ENCODE results near the gene SLC38A4. TPM values are rescaled to one million over a fixed set of nuclear protein-coding genes. Genes with fewer than 3 reads are reported as not detected.
A peak's percentile ranks its signal among the peaks of the same experiment; 100 is the strongest.

SLC38A4 gene
- polyA plus RNA-seq, 1 of the 3 experiments (the other 2 are of a cell fraction): 66.7 TPM

GRCh38 chr12:46787496-46788055 is 38.2 kb downstream of the SLC38A4 start:
- WGBS (ENCODE audit: low lambda C conversion rate): 37% methylated on average over 5 of the region's 5 CpGs
- H3K9me2 ChIP-seq: no peaks in the 10 kb centered on the region
- TF ChIP-seq YY1 (IDR thresholded peaks at IDR 0.05; ENCODE audit: low read depth) (no peak), SIN3A (IDR thresholded peaks at IDR 0.05; ENCODE audit: borderline replicate concordance, low read depth, low read length) (no peak), RCOR1 (IDR thresholded peaks at IDR 0.05; ENCODE audit: low read length) (no peak), TCF12 (IDR thresholded peaks at IDR 0.05) (peak; percentile 27; the same call in 1 of the 2 replicates), SMC3 (IDR thresholded peaks at IDR 0.05; ENCODE audit: low read depth, low read length) (no peak), GABPA (IDR thresholded peaks at IDR 0.05; ENCODE audit: low read depth) (no peak)
- peaks cover 0 to 29% of the 10 kb centered on the region in 2 experiments; a peak in 3 of 4 replicates for H3K4me1 ChIP-seq (ENCODE audit: control insufficient read depth in 1 of 2, insufficient read depth in 2 of 2, low read depth in 1 of 2, low read length in 1 of 2)
- no peak overlapping the region for H3K4me3 ChIP-seq (ENCODE audit: low read depth in 2 of 2, low read length in 1 of 2)
- no peaks in the 10 kb centered on the region for H3K9me3 ChIP-seq
- no peak overlapping the region for H2AFZ ChIP-seq (ENCODE audit: low read depth)
- peaks cover 38 to 47% of the 10 kb centered on the region in 2 experiments for H3K36me3 ChIP-seq (replicated peaks in 1 of 2; ENCODE audit: control insufficient read depth in 1 of 2, insufficient read depth in 2 of 2, low read length in 1 of 2)
- DNase-seq: no peak
- H4K20me1 ChIP-seq (ENCODE audit: insufficient read depth): no peaks in the 10 kb centered on the region
- H3K4me2 ChIP-seq: peak overlapping the region; percentile 50
- peaks cover 28% of the 10 kb centered on the region for H3F3A ChIP-seq (replicated peaks; ENCODE audit: insufficient read depth)
- H3K27me3 ChIP-seq (ENCODE audit: insufficient read depth): no peaks in the 10 kb centered on the region
- ChIA-PET CTCF (no interaction called here), POLR2A (no interaction called here)
- H3K9ac ChIP-seq: peak overlapping the region; percentile 36; the same call in 1 of the 2 replicates
- peak overlapping the region; percentile 68 to 82; a peak in 3 of 4 replicates for H3K27ac ChIP-seq (ENCODE audit: low read depth in 2 of 2, low read length in 1 of 2)
- H3K79me2 ChIP-seq (ENCODE audit: insufficient read depth): no peaks in the 10 kb centered on the region

GRCh38 chr12:46786774-46787173 is 39.0 kb downstream of the SLC38A4 start:
- peak overlapping the region; percentile 36; the same call in 1 of the 2 replicates for H3K9ac ChIP-seq
- no peaks in the 10 kb centered on the region for H3K79me2 ChIP-seq (ENCODE audit: insufficient read depth)
- WGBS (ENCODE audit: low lambda C conversion rate): 27% methylated on average over 3 of the region's 3 CpGs
- H3K9me3 ChIP-seq: no peaks in the 10 kb centered on the region
- POLR2A ChIA-PET: interaction anchor here (0.5 kb wide), 1 partner anchor 8 kb away, joined by 3 read pairs; no protein-coding TSS in a partner anchor
- no peaks in the 10 kb centered on the region for H3K27me3 ChIP-seq (ENCODE audit: insufficient read depth)
- peaks cover 0 to 29% of the 10 kb centered on the region in 2 experiments; a peak in 3 of 4 replicates for H3K4me1 ChIP-seq (ENCODE audit: control insufficient read depth in 1 of 2, insufficient read depth in 2 of 2, low read depth in 1 of 2, low read length in 1 of 2)
- peak overlapping the region; percentile 68 to 82; a peak in 3 of 4 replicates for H3K27ac ChIP-seq (ENCODE audit: low read depth in 2 of 2, low read length in 1 of 2)
- H3K36me3 ChIP-seq (replicated peaks in 1 of 2; ENCODE audit: control insufficient read depth in 1 of 2, insufficient read depth in 2 of 2, low read length in 1 of 2): peaks cover 34 to 43% of the 10 kb centered on the region in 2 experiments
- CTCF ChIA-PET: no interaction called here
- peaks cover 28% of the 10 kb centered on the region for H3F3A ChIP-seq (replicated peaks; ENCODE audit: insufficient read depth)
- no peaks in the 10 kb centered on the region for H4K20me1 ChIP-seq (ENCODE audit: insufficient read depth)
- H3K4me2 ChIP-seq: peak overlapping the region; percentile 50
- H3K9me2 ChIP-seq: no peaks in the 10 kb centered on the region
- no peak for DNase-seq
- no peak overlapping the region for H2AFZ ChIP-seq (ENCODE audit: low read depth)
- no peak overlapping the region for H3K4me3 ChIP-seq (ENCODE audit: low read depth in 2 of 2, low read length in 1 of 2)
- TF ChIP-seq JUND (IDR thresholded peaks at IDR 0.05): peak; percentile 70
- TF ChIP-seq GATA2 (CRISPR knock-in tag; IDR thresholded peaks at IDR 0.05): no peak
- no peak for TF ChIP-seq ELF1 (IDR thresholded peaks at IDR 0.05)
- TF ChIP-seq RAD21 (IDR thresholded peaks at IDR 0.05; ENCODE audit: low read length): no peak
- no peak; the same call in 1 of the 2 replicates for TF ChIP-seq FOXM1 (IDR thresholded peaks at IDR 0.05; ENCODE audit: low read depth)
- no peak for TF ChIP-seq ZBTB33 (IDR thresholded peaks at IDR 0.05; ENCODE audit: borderline replicate concordance, low read depth)
- TF ChIP-seq YY1 (IDR thresholded peaks at IDR 0.05; ENCODE audit: low read depth): no peak
- TF ChIP-seq TCF12 (IDR thresholded peaks at IDR 0.05): peak; percentile 77
- no peak for TF ChIP-seq EZH2phosphoT487 (IDR thresholded peaks at IDR 0.05; ENCODE audit: borderline replicate concordance, low read depth)
- no peak for TF ChIP-seq GABPA (IDR thresholded peaks at IDR 0.05; ENCODE audit: low read depth)
- peak; percentile 63; the same call in 1 of the 2 replicates for TF ChIP-seq NFIC (IDR thresholded peaks at IDR 0.05; ENCODE audit: borderline replicate concordance)
- TF ChIP-seq USF2 (IDR thresholded peaks at IDR 0.05; ENCODE audit: borderline replicate concordance, low read depth, low read length): no peak
- TF ChIP-seq TAF1 (IDR thresholded peaks at IDR 0.05; ENCODE audit: borderline replicate concordance, low read depth, low read length): no peak
- TF ChIP-seq, protein P1, sequence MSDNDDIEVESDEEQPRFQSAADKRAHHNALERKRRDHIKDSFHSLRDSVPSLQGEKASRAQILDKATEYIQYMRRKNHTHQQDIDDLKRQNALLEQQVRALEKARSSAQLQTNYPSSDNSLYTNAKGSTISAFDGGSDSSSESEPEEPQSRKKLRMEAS (IDR thresholded peaks at IDR 0.05; ENCODE audit: low read depth): 0 out of 2 replicates have a peak, but pooled peaks have one; percentile 30
- TF ChIP-seq CTCF (IDR thresholded peaks at IDR 0.05): no peak
- no peak for TF ChIP-seq NRF1 (IDR thresholded peaks at IDR 0.05; ENCODE audit: low read depth, low read length)
- TF ChIP-seq USF1 (IDR thresholded peaks at IDR 0.05; ENCODE audit: borderline replicate concordance, low read depth): no peak
- TF ChIP-seq RXRA (IDR thresholded peaks at IDR 0.05; ENCODE audit: borderline replicate concordance, low read depth): no peak
- TF ChIP-seq FOXJ3 (CRISPR knock-in tag; IDR thresholded peaks at IDR 0.05): no peak

All from SK-N-SH (cell line).